Activated T-helper 1 cell treated with anti-CD3 and anti-CD28 coated beads, Interleukin-2, amount 50 U/mL, for 16 hours (primary cell): ENCODE data around the gene MR1.

Experiments
- DNase-seq, 2 donors: peaks; one replicate each; pipeline ENCODE4 v3.0.0-alpha.2; 2020; ENCODE audit warnings: low read depth in 1 of 2, low spot score in 1 of 2

The MR1 gene

DNA sequence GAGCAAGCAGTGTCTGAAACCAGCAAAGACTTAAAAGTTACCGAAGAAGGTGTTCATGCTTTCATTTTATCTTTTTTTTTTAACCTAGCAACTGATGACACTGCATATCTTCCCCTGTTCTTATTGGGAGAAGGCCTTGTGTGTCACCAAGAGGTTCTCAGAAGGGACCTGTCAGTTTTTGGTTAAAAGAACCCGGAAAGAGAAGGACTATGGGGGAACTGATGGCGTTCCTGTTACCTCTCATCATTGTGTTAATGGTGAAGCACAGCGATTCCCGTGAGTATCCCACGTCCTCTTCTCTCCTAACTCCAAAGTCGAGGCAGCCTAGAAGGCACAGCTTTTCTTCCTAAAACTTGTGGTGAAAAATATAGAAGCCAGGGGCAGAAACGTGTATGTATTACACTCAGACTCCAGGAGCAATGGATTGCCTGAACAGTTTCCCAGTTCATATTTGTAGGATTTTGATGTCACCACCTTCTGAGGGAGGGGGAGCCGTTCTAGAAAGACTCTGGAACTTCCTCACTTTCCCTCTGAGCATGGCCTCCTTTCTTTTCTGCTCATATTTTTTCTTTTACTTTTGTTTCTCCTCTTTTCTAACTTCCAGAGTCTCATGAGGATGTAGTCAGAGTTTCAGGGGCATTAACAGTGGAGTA lies at the start of gene MR1:
Gene MR1 (plus strand): TSS at position 185 of the 653 bp plus-strand sequence. CDS start 25 bp downstream, at position 210.
- no peak for DNase-seq

DNA sequence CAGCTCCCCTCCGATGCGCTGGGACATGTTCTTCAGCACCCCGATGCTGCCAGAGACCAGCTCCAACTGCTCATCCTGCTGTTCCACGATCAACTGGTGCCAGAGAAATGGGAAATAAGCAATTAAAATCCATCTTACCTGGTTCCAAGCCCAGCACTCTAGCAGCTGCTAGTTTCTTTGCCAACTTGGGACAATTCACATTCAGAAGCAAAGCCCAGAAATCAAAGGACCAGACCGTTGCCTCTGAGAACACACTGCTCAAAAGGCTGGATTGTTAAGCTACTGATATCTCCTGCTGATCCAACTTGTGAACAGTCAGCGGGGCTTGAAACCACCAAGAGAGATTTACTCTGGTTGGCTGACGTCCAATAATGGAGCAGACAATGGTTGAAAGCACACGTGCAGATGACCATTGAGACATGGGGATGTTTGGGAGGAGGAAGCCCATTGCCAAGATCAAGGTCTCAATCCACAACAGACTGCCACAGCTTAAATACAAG lies 45.5 kb upstream of the MR1 start:
- DNase-seq, result no peak

DNA sequence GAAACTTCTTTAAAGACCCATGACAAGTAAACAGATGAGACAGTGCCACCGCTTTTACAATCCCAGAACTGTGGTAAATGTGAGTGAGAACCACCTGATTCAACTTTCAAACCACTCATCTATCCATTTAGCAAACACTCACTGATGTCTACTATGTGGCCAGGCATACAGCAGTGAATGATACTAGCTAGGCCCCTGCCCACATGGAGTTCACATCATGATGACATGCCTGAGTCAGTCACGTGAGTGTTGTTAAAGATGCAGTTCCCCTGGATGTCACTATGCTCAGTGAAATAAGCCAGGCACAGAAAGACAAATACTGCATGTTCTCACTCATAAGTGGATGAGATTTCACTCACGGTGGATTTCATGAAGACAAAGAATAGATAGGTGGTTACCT lies 39.5 kb upstream of the MR1 start:
- DNase-seq, result no peak

DNA sequence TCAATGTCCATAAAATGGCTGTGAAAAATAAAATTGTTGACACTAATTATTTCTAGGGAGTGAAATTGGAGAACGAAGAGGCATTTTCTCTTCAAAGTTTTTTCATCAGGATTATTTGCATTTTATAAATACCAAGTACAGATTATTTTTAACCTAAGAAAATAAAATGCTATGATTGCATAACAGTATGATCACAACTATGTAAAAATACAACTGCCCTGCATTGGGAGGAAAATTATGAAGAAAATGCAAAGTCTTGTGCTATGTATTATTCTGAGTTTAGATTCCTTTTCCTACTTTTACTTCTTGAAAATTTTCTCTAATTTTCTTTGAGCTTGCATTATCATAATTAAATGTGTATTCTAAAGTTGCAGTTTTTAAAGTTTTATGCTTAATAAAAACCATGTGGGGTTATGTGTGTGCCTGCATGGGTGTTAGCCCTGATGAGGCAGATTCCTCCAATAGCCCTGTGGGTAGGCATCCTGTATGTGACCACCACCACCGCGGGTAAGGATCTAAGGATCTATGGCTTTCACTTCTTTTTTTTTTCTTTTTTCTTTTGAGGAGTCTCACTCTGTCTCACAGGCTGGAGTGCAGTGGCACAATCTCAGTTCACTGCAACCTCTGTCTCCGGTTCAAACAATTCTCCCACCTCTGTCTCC lies 35.8 kb upstream of the MR1 start:
- no peak for DNase-seq

DNA sequence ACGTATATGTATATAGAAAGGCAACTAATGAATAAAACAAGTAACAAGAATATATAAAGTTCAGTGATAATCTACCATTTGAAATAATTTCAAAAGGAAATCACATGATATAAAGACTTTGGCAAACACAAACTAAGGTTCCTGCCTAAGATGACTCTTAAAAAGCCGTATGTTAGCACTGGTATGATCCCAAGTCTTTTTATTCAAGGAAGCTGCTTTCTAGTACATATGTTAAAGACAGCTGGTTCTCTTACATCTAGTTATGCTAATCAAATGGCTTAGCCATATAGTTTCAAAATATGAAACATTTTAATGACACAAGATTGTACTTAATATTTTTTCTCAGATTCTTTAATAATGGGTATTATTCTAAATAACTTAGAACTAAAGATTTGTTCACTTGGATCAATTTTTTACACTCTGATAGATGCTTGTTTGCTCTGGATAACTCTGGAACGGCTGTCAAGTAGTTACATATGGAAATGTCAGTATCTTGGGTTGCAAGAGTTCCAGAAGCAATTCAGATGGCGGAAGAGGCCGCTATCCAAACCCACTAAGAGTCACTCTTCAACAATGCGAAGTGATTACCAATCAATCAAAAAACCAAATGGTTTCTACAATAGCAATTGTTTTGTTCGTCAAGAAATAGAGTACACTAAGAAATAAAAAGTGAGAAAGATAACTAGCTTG lies 32.5 kb upstream of the MR1 start:
- no peak for DNase-seq

DNA sequence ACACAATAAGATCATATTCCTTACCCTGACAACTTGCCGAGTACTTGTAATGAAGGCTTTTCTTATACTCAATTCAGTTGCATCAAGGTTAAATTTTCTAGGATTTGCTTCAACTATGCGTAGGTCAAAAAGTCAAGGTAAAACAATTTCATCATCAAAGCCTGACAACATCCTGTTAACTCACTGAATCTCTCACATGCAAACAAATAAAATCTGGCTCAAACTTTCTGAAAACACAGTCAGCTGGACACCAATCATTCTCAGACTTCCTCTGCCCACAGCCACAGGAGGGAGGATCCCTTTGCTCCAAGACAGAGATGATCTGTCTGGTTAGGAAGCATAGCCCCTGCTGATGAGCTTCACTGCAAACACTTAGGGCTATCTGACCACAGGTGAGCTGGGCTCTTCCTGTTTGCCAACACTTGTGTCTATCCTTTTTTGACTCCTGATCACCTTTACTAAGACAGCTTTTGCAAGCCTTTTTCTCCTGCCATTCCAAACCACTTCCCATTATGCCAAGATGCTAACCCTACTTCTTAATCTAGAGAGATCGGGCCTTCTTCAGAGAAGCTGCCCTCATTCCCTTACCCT lies 31.1 kb upstream of the MR1 start:
- DNase-seq, result no peak

DNA sequence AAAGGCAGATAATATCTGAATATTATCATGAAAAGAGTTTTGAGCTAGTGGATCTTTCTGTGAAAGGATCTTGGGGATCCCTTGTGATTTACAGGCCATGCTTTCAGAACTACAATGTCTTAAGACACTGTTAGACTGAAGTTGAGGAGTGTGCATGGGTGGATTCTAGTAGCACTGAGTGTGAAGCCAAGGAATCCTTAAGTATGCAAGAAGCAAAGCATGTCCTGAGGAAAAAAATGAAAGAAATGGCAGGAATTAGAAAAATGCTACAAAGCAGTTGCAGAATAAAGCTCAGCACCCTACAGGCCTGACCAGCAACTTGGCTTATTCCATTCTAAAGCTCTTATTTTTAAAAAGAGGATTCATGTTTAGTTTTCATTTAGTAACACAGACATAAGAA lies 23.0 kb upstream of the MR1 start:
- DNase-seq, result no peak

DNA sequence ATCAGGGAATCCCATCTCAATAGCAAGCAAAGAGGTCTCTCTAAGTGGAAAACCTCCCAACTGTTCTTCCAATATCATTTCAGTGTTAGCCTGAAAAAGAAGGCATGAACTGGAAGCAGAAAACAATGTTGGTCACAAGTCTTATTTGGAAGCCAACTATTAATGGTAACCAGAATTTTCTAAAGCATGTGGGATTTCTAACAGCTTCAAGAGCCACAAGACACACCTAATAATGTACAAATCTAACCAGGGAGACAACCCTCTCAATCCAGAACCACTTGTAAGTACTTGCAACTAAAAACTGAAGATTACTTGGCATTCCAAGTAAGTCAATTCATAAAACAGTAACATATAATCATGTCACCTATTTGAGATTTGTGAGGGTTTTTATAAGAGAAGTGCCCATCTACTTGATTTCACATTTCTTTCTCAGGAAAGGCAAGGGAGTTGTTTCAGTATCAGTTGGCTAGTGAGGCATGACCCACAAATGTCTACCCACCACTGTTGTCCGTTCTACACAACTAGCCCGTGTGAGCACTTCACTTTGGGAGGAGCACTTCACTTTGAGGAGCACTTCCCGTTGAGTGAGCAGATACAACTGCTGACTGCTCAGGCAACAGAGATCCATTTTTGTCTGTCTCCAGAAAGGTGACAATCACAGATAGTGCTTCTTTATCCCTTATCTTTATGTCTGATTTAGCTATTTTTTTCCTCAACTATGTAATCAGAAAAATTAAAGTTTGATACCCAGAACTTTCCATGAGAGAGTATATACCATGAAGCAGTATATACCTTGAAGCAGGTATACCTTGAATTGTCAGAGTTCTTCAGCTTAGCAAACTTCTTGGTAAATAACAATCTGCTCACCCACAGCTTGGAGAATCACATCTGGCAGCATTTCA lies 22.2 kb upstream of the MR1 start:
- DNase-seq, result no peak

DNA sequence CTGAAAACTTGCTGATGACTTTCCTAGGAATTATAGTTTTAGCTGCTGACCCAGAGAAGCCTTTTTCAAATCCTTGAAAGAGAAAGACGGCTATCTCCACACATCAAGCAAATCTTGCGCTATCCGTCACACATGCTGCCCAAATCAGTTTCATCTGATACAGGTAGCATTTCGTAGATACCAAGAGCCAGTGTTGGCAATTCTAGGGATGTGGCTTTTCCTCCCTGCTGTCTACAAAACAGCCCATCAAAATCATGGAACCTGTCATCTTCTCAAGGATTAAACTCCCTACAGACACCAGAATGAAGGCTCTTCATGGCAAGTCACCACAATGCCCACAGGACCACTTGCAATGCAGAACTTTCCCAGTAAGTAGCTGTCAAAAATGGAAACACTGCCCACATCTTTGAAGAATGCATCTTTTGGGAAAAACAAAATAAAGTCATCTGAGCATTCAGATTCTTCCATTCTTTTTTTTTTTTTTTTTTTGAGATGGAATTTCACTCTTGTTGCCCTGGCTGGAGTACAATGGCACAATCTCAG lies 21.5 kb upstream of the MR1 start:
- DNase-seq, result no peak

DNA sequence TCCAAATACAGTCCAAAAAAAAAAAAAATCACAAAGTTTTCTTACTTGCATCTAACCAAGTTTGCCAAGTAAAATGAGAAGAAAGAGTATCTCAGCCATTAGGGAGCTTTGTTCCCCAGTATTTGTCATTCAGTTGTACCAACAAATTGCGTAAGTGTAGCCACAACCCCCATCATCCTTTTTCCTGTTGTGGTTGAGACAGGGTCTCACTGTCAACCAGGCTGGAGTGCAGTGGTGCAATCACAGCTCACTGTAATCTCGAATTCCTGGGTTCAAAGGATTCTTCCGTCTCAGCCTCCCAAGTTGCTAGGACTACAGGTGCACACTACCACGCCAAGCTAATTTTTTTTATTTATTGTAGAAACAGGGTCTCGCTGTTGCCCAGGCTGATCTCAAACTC lies 20.6 kb upstream of the MR1 start:
- no peak for DNase-seq

DNA sequence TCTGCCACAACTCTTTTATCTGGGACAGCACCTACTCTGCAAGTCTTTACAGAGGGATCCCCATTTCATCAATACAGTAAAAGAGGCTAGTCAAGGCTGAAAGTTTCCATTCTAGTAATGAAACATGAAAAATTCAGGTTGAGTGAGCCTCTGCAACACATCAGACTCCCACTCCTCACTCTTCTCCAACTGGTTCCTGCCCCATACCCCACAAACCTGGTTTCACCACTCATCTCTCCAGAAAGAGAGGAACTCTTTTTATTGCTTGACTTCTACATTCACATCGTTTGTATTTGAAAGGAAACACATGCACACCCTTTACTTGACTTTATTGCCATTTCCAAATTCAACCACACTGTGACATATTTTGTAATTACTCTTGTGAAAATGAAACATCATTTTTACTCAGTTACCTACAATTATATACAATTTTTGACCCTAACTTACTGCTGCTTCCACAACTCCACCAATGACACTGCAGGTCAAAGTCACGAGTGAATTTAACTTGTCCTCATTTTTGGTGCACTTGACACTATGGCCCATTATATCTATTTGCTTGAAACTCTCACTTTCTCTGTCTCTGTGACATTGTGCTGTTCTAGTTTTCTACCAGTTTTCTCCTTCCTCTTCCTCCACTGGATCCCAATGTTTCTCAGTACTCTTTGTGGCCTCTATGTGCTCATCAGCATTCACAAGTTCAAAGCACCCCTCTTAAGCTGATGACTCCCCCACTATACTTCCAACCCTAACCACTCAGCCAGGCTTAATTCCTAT lies 19.1 kb upstream of the MR1 start:
- no peak for DNase-seq

DNA sequence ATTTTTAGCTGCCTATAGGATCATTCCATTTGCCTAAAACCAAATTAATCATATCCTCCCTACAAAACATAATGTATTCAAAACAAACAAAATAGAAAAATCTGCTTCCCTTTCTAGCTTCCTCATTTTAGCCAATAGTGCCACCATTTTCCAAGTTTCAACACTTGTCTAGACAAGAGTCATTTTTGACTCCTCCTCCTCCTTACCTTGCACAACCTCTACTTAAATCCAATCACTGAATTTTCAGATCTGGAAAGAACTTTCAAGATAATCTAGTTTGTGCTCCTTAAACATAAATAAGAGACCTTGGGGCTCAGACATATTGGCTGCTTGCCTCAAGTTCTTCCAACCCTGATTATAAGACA lies 18.6 kb upstream of the MR1 start:
- DNase-seq, result no peak

DNA sequence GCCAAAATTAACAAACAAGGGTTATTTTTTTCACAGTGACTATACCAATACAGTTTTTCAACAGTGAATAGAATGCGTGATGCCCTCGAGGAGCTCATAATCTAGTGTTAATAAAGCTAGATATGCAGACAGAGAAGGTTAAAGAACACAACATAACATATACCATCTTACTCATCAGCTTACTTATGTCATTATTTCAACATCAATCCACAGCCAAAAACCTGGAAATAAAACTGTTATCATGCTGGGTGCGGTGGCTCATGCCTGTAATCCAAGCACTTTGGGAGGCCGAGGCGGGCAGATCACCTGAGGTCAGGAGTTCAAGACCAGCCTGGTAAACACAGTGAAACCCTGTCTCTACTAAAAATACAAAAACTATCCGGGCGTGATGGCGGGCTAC lies 17.2 kb upstream of the MR1 start:
- no peak for DNase-seq

DNA sequence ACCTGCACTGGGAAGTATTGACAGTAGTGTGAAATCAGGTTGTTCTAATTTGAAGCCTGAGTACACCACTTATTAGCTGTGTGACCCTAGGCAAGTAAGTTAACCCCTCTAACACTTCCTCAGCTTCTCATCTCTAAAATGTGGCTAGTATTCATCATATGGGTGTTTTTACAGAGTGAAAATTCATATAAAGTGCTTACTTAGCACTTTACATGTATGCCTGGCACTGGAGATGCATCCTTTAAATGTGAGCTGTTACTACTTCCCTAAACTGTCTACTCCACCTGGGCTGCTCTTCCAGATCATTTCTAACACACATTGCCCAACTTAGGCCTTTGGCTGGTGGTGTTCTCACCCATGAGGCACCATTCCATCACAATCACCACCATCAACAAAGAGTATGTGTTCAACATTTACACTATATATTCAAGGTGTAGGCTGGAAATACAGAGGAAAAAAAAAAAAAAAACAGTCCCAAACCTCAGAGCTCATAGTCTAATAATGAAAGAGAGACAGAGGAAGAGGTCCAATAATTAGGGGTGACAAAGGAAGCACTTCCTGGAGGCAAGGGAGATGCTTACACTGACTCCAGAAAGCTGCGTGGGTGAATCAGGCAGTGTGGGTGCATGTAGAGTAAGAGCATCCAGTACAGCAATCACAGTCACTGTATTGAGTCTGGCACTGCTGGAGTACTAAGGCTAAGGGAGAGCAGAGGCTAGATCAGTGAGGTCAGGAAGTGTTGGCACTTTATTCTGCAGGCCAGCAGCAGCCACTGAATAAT lies 14.7 kb upstream of the MR1 start:
- DNase-seq, result no peak

DNA sequence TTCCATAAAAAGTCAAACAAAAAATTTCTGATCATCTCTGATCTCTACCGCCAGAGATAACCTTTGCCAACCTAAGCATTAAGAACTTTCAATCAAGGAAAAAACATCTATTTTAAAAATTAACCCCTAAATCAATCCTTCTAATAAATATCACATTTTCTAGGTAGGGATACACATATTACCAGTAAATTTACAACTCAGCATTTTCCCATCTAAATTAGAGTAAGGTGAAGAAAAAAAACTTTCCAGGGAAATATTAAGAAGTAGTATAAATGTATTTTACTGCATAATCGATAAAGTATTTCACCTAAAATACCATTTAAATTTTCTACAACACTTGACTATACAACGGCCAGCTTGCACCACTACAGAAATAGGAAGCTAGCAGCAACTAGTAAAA lies 12.6 kb upstream of the MR1 start:
- no peak for DNase-seq

DNA sequence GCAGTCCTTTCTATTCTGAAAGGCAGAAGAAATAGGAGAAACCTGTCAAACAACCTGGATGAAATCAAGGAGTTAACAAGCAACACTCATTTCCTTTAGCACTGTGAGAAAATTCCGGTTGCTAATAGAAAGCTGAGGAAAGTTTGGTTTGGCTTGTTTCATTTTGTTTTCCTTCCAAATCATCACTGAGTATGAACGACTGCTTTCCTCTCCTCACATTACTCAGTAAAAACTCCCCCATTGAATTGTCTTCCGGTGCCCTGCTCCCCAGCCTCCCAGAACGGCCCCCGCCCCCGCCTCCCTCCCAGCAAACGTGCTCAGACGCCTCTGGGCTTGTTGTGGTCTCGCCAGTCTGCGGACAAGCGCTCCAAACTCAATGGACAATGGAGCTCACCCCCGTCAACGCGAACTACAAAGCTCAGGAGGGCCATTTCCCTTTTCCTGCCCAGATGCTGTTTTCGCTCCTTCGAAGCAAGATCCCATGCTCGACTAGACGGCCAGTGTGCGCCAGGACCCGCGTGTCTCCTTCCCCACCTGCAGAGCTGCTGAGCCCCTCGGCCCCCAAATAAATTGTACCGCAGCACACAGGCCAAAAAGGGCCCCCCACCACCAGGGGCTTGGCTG lies 11.9 kb upstream of the MR1 start:
- peak; percentile 26 to 39 for DNase-seq

DNA sequence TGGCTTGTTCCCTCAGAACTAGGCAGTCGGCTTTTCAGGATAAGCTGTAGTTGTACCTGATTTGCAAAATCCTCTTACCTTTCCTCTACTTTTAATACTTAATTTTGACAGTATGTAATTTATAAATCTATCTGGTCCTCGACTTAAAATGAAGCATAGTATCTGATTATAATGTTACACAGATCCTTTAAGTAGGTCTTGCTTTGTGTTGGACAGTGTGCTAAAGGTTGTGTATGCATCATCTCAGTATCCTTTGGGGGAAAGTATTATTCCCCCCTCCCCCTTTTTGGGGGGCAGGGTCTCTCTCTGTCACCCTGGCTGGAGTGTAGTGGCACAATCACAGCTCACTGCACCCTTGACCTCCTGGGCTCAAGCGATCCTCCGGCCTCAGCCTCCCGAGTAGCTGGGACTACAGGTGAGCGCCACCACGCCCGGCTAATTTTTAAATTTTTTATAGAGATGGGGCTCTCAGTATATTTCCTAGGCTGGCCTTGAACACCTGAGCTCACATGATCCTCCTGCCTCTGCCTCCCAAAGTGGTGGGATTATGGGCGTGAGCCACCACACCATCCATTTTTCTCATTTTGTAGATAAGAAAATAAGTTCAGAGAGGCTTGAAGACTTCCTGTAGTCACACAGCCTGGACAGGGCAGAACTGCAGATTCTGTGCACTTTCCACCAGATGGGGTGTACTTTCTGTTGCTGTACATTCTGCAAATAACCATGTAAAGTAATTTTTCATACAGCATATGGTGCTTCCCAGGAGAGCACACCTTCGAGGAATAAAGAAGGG lies 10.3 kb upstream of the MR1 start:
- no peak for DNase-seq

DNA sequence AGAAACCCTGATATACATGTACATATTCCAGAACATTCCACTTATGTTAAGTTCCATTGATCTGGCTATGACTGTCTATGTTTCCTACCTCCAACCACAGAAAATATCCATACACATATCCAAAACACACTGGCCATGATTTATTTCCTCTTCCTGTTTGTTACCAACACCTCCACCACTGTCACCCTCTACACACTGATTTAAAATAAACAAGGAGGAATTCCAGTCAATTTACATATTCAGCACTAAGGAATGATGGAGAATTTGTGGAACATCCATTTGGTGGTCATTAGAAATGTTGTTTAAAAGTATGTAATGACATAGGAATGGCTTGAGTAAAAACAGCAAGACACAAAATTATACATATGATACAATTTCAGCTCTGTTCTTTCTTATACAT lies 5.6 kb upstream of the MR1 start:
- no peak for DNase-seq
